PC-3 (cell line): ENCODE results near the gene SLC25A30. TPM values are rescaled to one million over a fixed set of nuclear protein-coding genes. Genes with fewer than 3 reads are reported as not detected.

Experiments
- ATAC-seq: fragments of 200-7000 bp; cut with Tn5 transposase; 2 replicates; pipeline ENCODE4 v1.9.1; 2020; ENCODE audit warnings: mild to moderate bottlenecking, moderate library complexity
- BruUV-seq: library from RNA; stranded (reverse); fragments of 400-500 nt; replicated peaks from 2 replicates; lab custom pipeline; 2021; lab: Mats Ljungman, UMichigan
- CTCF ChIA-PET: fragments of 300-600 bp; sonication (Branson Sonifier 250); formaldehyde crosslinking; loops from one replicate; lab custom pipeline; 2022; ENCODE audit warnings: antibody characterized with exemption; lab: Charles Lee
- POLR2A ChIA-PET: fragments of 300-600 bp; sonication (Branson Sonifier 250); formaldehyde crosslinking; loops from one replicate; lab custom pipeline; 2022; ENCODE audit warnings: antibody characterized with exemption; ENCODE audit not compliant: unreplicated experiment; lab: Charles Lee
- DNase-seq: peaks from one replicate; pipeline ENCODE4 v3.0.0-alpha.2; 2015
- H2AFZ ChIP-seq: fragments of 300-600 bp; sonication (generic); 2 replicates; pipeline ENCODE4 v1.6.0; 2016; ENCODE audit warnings: antibody characterized with exemption, low read length
- H3F3A ChIP-seq: fragments of 300-600 bp; sonication (generic); one replicate; pipeline ENCODE4 v1.6.0; 2017; ENCODE audit warnings: antibody characterized with exemption, low read length, control low read depth, mild to moderate bottlenecking; ENCODE audit not compliant: unreplicated experiment
- H3K27ac ChIP-seq: fragments of 300-600 bp; sonication (generic); 2 replicates; pipeline ENCODE4 v1.5.1; 2016; ENCODE audit warnings: mild to moderate bottlenecking, low read length
- H3K27me3 ChIP-seq: fragments of 300-600 bp; sonication (generic); 2 replicates; pipeline ENCODE4 v1.6.1; 2016; ENCODE audit warnings: low read length, mixed read lengths
- H3K36me3 ChIP-seq: fragments of 300-600 bp; sonication (generic); 2 replicates; pipeline ENCODE4 v1.6.1; 2016; ENCODE audit warnings: low read depth, mixed run types, low read length, mixed read lengths
- H3K4me1 ChIP-seq: fragments of 300-600 bp; sonication (generic); 2 replicates; pipeline ENCODE4 v1.5.1; 2016; ENCODE audit warnings: low read length; ENCODE audit not compliant: insufficient read depth
- H3K4me2 ChIP-seq: fragments of 300-600 bp; sonication (generic); 2 replicates; pipeline ENCODE4 v1.6.0; 2016; ENCODE audit warnings: low read length
- H3K4me3 ChIP-seq: fragments of 300-600 bp; sonication (generic); 2 replicates; pipeline ENCODE4 v1.5.1; 2016; ENCODE audit warnings: mild to moderate bottlenecking, low read length, mixed read lengths
- H3K79me2 ChIP-seq: fragments of 300-600 bp; sonication (generic); 2 replicates; pipeline ENCODE4 v1.6.1; 2017; ENCODE audit warnings: low read length, mixed read lengths
- H3K9ac ChIP-seq: fragments of 300-600 bp; sonication (generic); 2 replicates; pipeline ENCODE4 v1.6.0; 2016; ENCODE audit warnings: mild to moderate bottlenecking, low read length
- H3K9me2 ChIP-seq: fragments of 300-600 bp; sonication (generic); replicated peaks from 2 replicates; pipeline ENCODE4 v1.6.1; 2016; ENCODE audit warnings: mixed run types, low read length, mixed read lengths
- H3K9me3 ChIP-seq: fragments of 300-600 bp; sonication (generic); 2 replicates; pipeline ENCODE4 v1.6.1; 2016; ENCODE audit warnings: low read length, mixed read lengths
- H4K20me1 ChIP-seq: fragments of 300-600 bp; sonication (generic); 2 replicates; pipeline ENCODE4 v1.6.1; 2016; ENCODE audit warnings: low read length, mixed read lengths
- EZH2 ChIP-seq: fragments of 300-600 bp; sonication (generic); IDR thresholded peaks from one replicate; pipeline ENCODE4 v1.6.1; 2017; ENCODE audit warnings: antibody characterized with exemption, mild to moderate bottlenecking, low read length; ENCODE audit not compliant: unreplicated experiment
- EZH2phosphoT487 ChIP-seq: fragments of 300-600 bp; sonication (generic); IDR thresholded peaks from 2 replicates; pipeline ENCODE4 v1.6.1; 2018; ENCODE audit warnings: mild to moderate bottlenecking, antibody characterized with exemption, low read length, borderline replicate concordance
- intact Hi-C: fragments of 100-400 bp; cut with micrococcal nuclease; formaldehyde crosslinking; loops from 2 replicates; pipeline ENCODE4 v1.9.0; 2023
- total RNA-seq: library from RNA; depleted of rRNA; stranded (reverse); fragments of >200 nt; gene quantifications from 2 replicates; pipeline ENCODE4 v1.2.3, GENCODE V29; 2014
- TF ChIP-seq, protein P1 (sequence below): fragments of 300-600 bp; sonication (generic); conservative IDR thresholded peaks from 2 replicates; pipeline ENCODE4 v1.5.1; 2017; ENCODE audit warnings: antibody characterized with exemption, low read depth, mild to moderate bottlenecking, low read length

Gene SLC25A30
- total RNA-seq, 1 experiment from 2014 or later: 8.0 TPM

DNA sequence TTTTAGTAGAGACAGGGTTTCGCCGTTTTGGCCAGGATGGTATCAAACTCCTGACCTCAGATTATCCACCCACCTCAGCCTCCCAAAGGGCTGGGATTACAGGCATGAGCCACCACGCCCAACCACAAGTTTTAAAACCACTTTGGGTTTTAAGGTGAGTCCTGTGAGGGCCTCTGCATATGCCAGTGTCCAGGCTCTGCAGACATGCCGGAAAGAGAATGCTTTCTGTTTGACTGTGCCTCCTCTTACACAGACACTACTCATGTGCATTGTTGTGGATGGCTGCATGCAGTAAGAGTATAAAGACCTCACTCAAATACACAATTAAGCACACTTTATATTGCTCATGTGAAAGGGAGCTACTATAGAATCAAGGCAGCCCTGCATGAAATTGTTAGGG, 20.8 kb upstream of the SLC25A30 start:
- Histone ChIP-seq H3K79me2 (no peaks in the 10 kb centered on the region), H3F3A (no peaks in the 10 kb centered on the region), H4K20me1 (no peaks in the 10 kb centered on the region), H3K27ac (no peak overlapping the region), H3K9me2 (no peaks in the 10 kb centered on the region), H3K36me3 (no peaks in the 10 kb centered on the region), H3K9me3 (no peaks in the 10 kb centered on the region), H3K4me2 (no peak overlapping the region), H3K4me1 (no peaks in the 10 kb centered on the region; the same call in 1 of the 2 replicates), H3K4me3 (no peak overlapping the region), H3K9ac (no peak overlapping the region), H2AFZ (no peak overlapping the region), H3K27me3 (no peaks in the 10 kb centered on the region)
- ATAC-seq: no peak
- BruUV-seq: no TSS peak
- CTCF ChIA-PET: no interaction called here
- no peak for DNase-seq
- intact Hi-C loops: no loop called here
- POLR2A ChIA-PET: no interaction called here
- TF ChIP-seq, protein P1, sequence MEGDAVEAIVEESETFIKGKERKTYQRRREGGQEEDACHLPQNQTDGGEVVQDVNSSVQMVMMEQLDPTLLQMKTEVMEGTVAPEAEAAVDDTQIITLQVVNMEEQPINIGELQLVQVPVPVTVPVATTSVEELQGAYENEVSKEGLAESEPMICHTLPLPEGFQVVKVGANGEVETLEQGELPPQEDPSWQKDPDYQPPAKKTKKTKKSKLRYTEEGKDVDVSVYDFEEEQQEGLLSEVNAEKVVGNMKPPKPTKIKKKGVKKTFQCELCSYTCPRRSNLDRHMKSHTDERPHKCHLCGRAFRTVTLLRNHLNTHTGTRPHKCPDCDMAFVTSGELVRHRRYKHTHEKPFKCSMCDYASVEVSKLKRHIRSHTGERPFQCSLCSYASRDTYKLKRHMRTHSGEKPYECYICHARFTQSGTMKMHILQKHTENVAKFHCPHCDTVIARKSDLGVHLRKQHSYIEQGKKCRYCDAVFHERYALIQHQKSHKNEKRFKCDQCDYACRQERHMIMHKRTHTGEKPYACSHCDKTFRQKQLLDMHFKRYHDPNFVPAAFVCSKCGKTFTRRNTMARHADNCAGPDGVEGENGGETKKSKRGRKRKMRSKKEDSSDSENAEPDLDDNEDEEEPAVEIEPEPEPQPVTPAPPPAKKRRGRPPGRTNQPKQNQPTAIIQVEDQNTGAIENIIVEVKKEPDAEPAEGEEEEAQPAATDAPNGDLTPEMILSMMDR: no peak
- TF ChIP-seq EZH2phosphoT487 (no peak), EZH2 (no peak)

DNA sequence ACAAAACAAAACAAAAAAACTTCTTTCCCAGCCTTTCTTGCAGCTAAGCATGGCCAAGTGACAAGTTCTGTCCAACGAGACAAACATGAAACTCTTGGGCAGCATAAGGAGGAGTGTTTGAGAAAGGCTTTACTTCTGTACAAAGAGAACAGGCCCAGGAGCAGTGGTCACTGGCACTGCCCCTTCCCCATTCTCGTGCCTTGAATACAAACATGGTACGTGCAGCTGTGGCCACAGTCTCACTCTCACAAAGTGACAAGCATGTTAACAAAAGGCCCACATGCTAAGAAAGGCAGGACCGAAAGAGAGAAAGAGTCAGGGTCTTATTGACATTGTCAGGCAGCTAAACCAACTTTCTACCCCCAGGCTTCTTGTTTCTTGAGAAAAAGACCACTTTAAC, 19.8 kb upstream of the SLC25A30 start:
- CTCF ChIA-PET: no interaction called here
- H3K4me3 ChIP-seq: no peak overlapping the region

DNA sequence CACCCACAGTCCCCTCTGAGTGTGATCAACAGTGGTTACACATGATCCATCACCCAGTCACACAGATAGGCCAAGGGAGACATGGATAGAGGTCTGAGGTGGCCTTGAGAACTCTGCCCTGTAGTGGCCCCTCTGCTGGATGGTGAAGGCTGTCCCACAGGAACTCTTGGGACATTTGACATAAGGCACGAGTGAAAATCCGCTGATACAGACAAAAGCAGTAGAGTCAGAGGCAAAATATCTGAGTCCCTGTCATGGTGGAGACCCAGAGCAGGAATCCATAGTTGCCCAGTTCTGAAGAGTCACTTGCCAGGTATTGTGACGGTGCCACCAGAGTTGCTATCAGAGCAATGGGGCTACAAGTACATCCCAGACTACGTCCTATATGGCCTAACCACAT, 18.8 kb upstream of the SLC25A30 start:
- TF ChIP-seq, protein P1: no peak
- TF ChIP-seq EZH2 (no peak), EZH2phosphoT487 (no peak)
- Histone ChIP-seq H3K4me1 (no peaks in the 10 kb centered on the region; the same call in 1 of the 2 replicates), H2AFZ (no peak overlapping the region), H3K9ac (no peak overlapping the region), H3K4me2 (no peak overlapping the region), H3K4me3 (no peak overlapping the region), H3K9me3 (no peaks in the 10 kb centered on the region), H3K27ac (no peak overlapping the region), H3K79me2 (no peaks in the 10 kb centered on the region), H3F3A (no peaks in the 10 kb centered on the region), H3K36me3 (no peaks in the 10 kb centered on the region), H3K27me3 (no peaks in the 10 kb centered on the region), H3K9me2 (no peaks in the 10 kb centered on the region), H4K20me1 (no peaks in the 10 kb centered on the region)
- no peak for ATAC-seq
- CTCF ChIA-PET: no interaction called here
- no peak for DNase-seq
- POLR2A ChIA-PET: no interaction called here
- intact Hi-C loops: no loop called here
- BruUV-seq: no TSS peak

More for the DNA sequence above, 19.8 kb upstream of the SLC25A30 start:
- H3K9ac ChIP-seq: no peak overlapping the region
- ATAC-seq (no peak), DNase-seq (no peak)
- POLR2A ChIA-PET: no interaction called here
- no peaks in the 10 kb centered on the region for H3K9me2 ChIP-seq
- H3F3A ChIP-seq: no peaks in the 10 kb centered on the region
- no peaks in the 10 kb centered on the region; the same call in 1 of the 2 replicates for H3K4me1 ChIP-seq
- BruUV-seq: no TSS peak
- no peak overlapping the region for H3K27ac ChIP-seq
- no peaks in the 10 kb centered on the region for H3K9me3 ChIP-seq
- H3K4me2 ChIP-seq: no peak overlapping the region
- intact Hi-C loops: no loop called here
- TF ChIP-seq EZH2phosphoT487 (no peak), EZH2 (no peak)
- TF ChIP-seq, protein P1: no peak
- no peak overlapping the region for H2AFZ ChIP-seq
- H3K36me3 ChIP-seq: no peaks in the 10 kb centered on the region
- no peaks in the 10 kb centered on the region for H3K79me2 ChIP-seq
- H4K20me1 ChIP-seq: no peaks in the 10 kb centered on the region
- H3K27me3 ChIP-seq: no peaks in the 10 kb centered on the region
